Caco-2 (cell line): ENCODE results near the gene LRFN5. TPM values are rescaled to one million over a fixed set of nuclear protein-coding genes. Genes with fewer than 3 reads are reported as not detected.
"Not testable (repeated sequence)": the region's sequence is repeated elsewhere in the genome, so short reads cannot be mapped to it uniquely, and the experiment has no call there.

ENCODE experiments used
- BruUV-seq: library from RNA; stranded (reverse); fragments of 400-500 nt; replicated peaks from 2 replicates; lab custom pipeline; 2021; lab: Mats Ljungman, UMichigan
- CTCF ChIA-PET: fragments of 300-600 bp; sonication (Branson Sonifier 250); formaldehyde crosslinking; loops from one replicate; lab custom pipeline; 2022; ENCODE audit warnings: antibody characterized with exemption; lab: Charles Lee
- POLR2A ChIA-PET: fragments of 300-600 bp; sonication (Branson Sonifier 250); formaldehyde crosslinking; loops from one replicate; lab custom pipeline; 2022; ENCODE audit warnings: antibody characterized with exemption; lab: Charles Lee
- DNase-seq, 2 experiments: peaks; one replicate each; pipeline versions ENCODE4 v3.0.0 to v3.0.0-alpha.2; 2020 to 2022
- H3K27me3 ChIP-seq: replicated peaks from 2 replicates; pipeline ENCODE4 v1.6.0; 2011; ENCODE audit warnings: low read length; ENCODE audit not compliant: control insufficient read depth, insufficient read depth
- H3K36me3 ChIP-seq: 2 replicates; pipeline ENCODE4 v1.5.1; 2011; ENCODE audit warnings: low read length; ENCODE audit not compliant: control insufficient read depth, insufficient read depth
- H3K4me1 ChIP-seq: fragments of 250-450 bp; sonication (Bioruptor Pico); 2 replicates; pipeline ENCODE4 v1.5.1; 2020; ENCODE audit warnings: mild to moderate bottlenecking
- H3K4me3 ChIP-seq: 2 replicates; pipeline ENCODE4 v1.5.1; 2011; ENCODE audit warnings: low read depth, mild to moderate bottlenecking, control low read depth, low read length
- H3K9me3 ChIP-seq: fragments of 250-450 bp; sonication (Bioruptor Pico); 2 replicates; pipeline ENCODE4 v1.5.1; 2020; ENCODE audit warnings: mild to moderate bottlenecking, moderate library complexity
- H3K27ac Mint-ChIP-seq: one replicate; pipeline ENCODE4 v1.8.0; 2022; ENCODE audit warnings: mixed read lengths; ENCODE audit not compliant: unreplicated experiment
- H3K27me3 Mint-ChIP-seq: one replicate; pipeline ENCODE4 v1.8.0; 2022; ENCODE audit warnings: mixed read lengths; ENCODE audit not compliant: insufficient read depth, unreplicated experiment
- H3K36me3 Mint-ChIP-seq: one replicate; pipeline ENCODE4 v1.8.0; 2022; ENCODE audit warnings: mild to moderate bottlenecking, mixed read lengths; ENCODE audit not compliant: insufficient read depth, unreplicated experiment
- H3K4me1 Mint-ChIP-seq: one replicate; pipeline ENCODE4 v1.8.0; 2022; ENCODE audit warnings: low read depth, mixed read lengths; ENCODE audit not compliant: unreplicated experiment
- H3K4me3 Mint-ChIP-seq: one replicate; pipeline ENCODE4 v1.8.0; 2022; ENCODE audit warnings: mild to moderate bottlenecking, moderate library complexity, mixed read lengths; ENCODE audit not compliant: unreplicated experiment
- H3K9me3 Mint-ChIP-seq: one replicate; pipeline ENCODE4 v1.8.0; 2022; ENCODE audit warnings: mixed read lengths; ENCODE audit not compliant: unreplicated experiment
- intact Hi-C: fragments of 100-400 bp; cut with micrococcal nuclease; formaldehyde crosslinking; loops from one replicate; pipeline ENCODE4 v1.10.0; 2022; ENCODE audit not compliant: unreplicated experiment
- total RNA-seq: library from RNA; stranded (reverse); gene quantifications from 2 replicates; pipeline ENCODE4 v1.2.3, GENCODE V29; 2022
- TF ChIP-seq, protein P1 (sequence below), 2 experiments: fragments of 200-600 bp in 1 of 2; IDR thresholded peaks; 1 replicate in 1 of 2; 2 replicates in 1 of 2; pipeline versions ENCODE4 v1.5.1 to v1.8.0; 2011 to 2022; ENCODE audit warnings: antibody characterized with exemption in 1 of 2, control low read depth in 1 of 2, inconsistent platforms in 1 of 2, low read depth in 1 of 2, low read length in 1 of 2, mild to moderate bottlenecking in 1 of 2, moderate library complexity in 1 of 2; ENCODE audit not compliant: insufficient read depth in 1 of 2, severe bottlenecking in 1 of 2, unreplicated experiment in 1 of 2

LRFN5 gene
- total RNA-seq, 1 experiment from 2014 or later, result not detected

DNA sequence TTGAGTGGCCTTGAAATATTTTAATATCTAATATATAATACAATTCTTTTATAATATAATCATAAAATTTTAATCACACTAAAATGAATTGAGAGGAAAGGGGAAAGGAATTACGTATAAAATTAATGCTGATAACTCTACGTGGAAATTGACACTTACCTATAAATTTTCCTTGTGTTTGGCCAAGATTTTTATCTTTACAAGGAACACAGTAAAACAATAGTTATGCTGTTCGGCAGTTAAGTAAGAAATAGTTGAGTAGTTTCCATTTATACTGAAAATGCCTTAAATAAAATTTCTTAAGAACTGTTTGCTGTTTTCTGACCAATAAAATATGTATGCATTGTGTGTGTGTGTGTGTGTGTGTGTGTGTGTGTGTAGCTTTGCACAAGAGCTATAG lies 294.4 kb downstream of the LRFN5 start:
- Mint-ChIP-seq H3K9me3 (no peaks in the 10 kb centered on the region), H3K27me3 (no peaks in the 10 kb centered on the region), H3K36me3 (no peaks in the 10 kb centered on the region), H3K4me1 (no peaks in the 10 kb centered on the region), H3K27ac (no peak overlapping the region), H3K4me3 (no peak overlapping the region)
- no peaks in the 10 kb centered on the region for H3K4me1 ChIP-seq
- no peak for DNase-seq
- ChIA-PET POLR2A (no interaction called here), CTCF (no interaction called here)
- no peaks in the 10 kb centered on the region for H3K9me3 ChIP-seq
- TF ChIP-seq, protein P1, sequence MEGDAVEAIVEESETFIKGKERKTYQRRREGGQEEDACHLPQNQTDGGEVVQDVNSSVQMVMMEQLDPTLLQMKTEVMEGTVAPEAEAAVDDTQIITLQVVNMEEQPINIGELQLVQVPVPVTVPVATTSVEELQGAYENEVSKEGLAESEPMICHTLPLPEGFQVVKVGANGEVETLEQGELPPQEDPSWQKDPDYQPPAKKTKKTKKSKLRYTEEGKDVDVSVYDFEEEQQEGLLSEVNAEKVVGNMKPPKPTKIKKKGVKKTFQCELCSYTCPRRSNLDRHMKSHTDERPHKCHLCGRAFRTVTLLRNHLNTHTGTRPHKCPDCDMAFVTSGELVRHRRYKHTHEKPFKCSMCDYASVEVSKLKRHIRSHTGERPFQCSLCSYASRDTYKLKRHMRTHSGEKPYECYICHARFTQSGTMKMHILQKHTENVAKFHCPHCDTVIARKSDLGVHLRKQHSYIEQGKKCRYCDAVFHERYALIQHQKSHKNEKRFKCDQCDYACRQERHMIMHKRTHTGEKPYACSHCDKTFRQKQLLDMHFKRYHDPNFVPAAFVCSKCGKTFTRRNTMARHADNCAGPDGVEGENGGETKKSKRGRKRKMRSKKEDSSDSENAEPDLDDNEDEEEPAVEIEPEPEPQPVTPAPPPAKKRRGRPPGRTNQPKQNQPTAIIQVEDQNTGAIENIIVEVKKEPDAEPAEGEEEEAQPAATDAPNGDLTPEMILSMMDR (IDR thresholded peaks at IDR 0.05; ENCODE audit: insufficient read depth in 1 of 2, low read depth in 1 of 2, low read length in 1 of 2, severe bottlenecking in 1 of 2, unreplicated experiment in 1 of 2), result no peak
- BruUV-seq, result no TSS peak
- no peak overlapping the region for H3K4me3 ChIP-seq
- no peaks in the 10 kb centered on the region for H3K36me3 ChIP-seq
- H3K27me3 ChIP-seq, result no peaks in the 10 kb centered on the region
- intact Hi-C loops, result no loop called here

DNA sequence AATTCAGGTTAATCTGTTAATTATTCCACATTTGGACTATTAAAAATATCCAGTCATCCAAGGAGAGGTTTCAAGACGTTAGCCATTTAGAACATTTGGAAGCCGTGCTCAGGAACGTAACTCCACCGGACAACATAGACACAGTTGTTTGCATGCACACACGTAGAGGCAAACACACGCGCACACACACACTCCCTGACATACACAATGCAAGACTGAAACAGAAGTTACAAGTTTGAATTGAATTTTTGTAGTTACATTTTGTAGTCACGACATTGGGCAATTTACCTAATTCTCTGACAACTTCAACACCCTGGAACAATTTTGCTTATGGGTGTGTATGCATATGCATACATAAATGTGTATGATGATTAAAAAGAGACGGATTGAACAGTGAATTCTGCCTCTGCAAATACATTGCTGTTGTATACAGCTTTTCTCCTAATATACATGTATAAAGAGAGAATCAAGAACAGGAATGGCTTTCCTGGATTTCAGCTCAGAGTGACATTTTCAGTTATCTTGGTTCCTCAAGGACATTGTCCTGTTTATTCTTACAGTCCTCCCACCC lies 298.8 kb downstream of the LRFN5 start:
- POLR2A ChIA-PET, result no interaction called here
- Histone ChIP-seq H3K4me3 (no peak overlapping the region), H3K4me1 (no peaks in the 10 kb centered on the region), H3K36me3 (no peaks in the 10 kb centered on the region), H3K9me3 (no peaks in the 10 kb centered on the region), H3K27me3 (no peaks in the 10 kb centered on the region)
- no peaks in the 10 kb centered on the region for H3K4me1 Mint-ChIP-seq
- no peaks in the 10 kb centered on the region for H3K36me3 Mint-ChIP-seq
- no peak for DNase-seq
- no peak overlapping the region for H3K4me3 Mint-ChIP-seq
- CTCF ChIA-PET, result no interaction called here
- intact Hi-C loops, result no loop called here
- TF ChIP-seq, protein P1 (IDR thresholded peaks at IDR 0.05; ENCODE audit: insufficient read depth in 1 of 2, low read depth in 1 of 2, low read length in 1 of 2, severe bottlenecking in 1 of 2, unreplicated experiment in 1 of 2), result no peak
- no peaks in the 10 kb centered on the region for H3K9me3 Mint-ChIP-seq
- no peaks in the 10 kb centered on the region for H3K27me3 Mint-ChIP-seq
- no peak overlapping the region for H3K27ac Mint-ChIP-seq
- BruUV-seq, result no TSS peak

DNA sequence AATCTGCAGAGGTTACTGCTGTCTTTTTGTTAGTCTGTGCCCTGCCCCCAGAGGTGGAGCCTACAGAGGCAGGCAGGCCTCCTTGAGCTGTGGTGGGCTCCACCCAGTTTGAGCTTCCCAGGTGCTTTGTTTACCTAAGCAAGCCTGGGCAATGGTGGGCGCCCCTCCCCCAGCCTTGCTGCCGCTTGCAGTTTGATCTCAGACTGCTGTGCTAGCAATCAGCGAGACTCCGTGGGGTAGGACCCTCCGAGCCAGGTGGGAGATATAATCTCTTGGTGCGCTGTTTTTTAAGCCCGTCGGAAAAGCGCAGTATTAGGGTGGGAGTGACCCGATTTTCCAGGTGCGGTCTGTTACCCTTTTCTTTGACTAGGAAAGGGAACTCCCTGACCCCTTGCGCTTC lies 304.5 kb downstream of the LRFN5 start:
- H3K36me3 Mint-ChIP-seq, H3K36me3 ChIP-seq, H3K27ac Mint-ChIP-seq, CTCF ChIA-PET, BruUV-seq, H3K9me3 Mint-ChIP-seq, H3K4me1 ChIP-seq, intact Hi-C loops, H3K27me3 Mint-ChIP-seq, H3K4me3 Mint-ChIP-seq, POLR2A ChIA-PET, H3K4me3 ChIP-seq, H3K9me3 ChIP-seq, H3K4me1 Mint-ChIP-seq, H3K27me3 ChIP-seq: not testable (repeated sequence)
- DNase-seq, result peak in 1 of 2 experiments; percentile 32

DNA sequence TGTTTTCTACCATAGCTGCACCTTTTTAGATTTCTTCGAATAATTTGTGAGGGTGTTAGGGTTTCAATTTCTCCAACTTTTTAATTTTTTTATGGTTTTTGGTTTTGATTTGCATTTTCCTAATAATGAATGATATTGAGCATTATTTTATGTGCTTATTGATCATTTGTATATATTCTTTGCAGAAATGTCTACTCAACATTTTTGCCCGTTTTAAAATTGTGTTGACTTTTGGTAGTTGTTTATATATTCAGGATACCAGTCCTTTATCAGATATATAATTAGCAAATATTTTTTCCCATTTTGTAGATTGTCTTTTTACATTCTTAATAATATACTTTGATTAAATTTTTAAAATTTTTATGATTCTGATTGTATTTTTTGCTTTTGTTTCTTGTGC lies 306.7 kb downstream of the LRFN5 start:
- H3K27ac Mint-ChIP-seq, result no peak overlapping the region
- no TSS peak for BruUV-seq
- no peaks in the 10 kb centered on the region for H3K4me1 Mint-ChIP-seq
- Histone ChIP-seq H3K4me3 (no peak overlapping the region), H3K9me3 (no peaks in the 10 kb centered on the region), H3K4me1 (no peaks in the 10 kb centered on the region), H3K36me3 (no peaks in the 10 kb centered on the region), H3K27me3 (no peaks in the 10 kb centered on the region)
- POLR2A ChIA-PET, result no interaction called here
- no peaks in the 10 kb centered on the region for H3K27me3 Mint-ChIP-seq
- no peak overlapping the region for H3K4me3 Mint-ChIP-seq
- intact Hi-C loops, result no loop called here
- no peak for DNase-seq
- CTCF ChIA-PET, result no interaction called here
- no peaks in the 10 kb centered on the region for H3K9me3 Mint-ChIP-seq
- H3K36me3 Mint-ChIP-seq, result no peaks in the 10 kb centered on the region
- TF ChIP-seq, protein P1 (IDR thresholded peaks at IDR 0.05; ENCODE audit: insufficient read depth in 1 of 2, low read depth in 1 of 2, low read length in 1 of 2, severe bottlenecking in 1 of 2, unreplicated experiment in 1 of 2), result no peak
